GM15510 (cell line): ENCODE data around the gene PGPEP1.

Source experiments
- POLR2A ChIP-seq: IDR thresholded peaks from 3 replicates; pipeline ENCODE4 v1.6.1; 2011; ENCODE audit warnings: borderline replicate concordance; ENCODE audit not compliant: insufficient read length; ENCODE audit errors: extremely low read depth

Gene PGPEP1, protein sequence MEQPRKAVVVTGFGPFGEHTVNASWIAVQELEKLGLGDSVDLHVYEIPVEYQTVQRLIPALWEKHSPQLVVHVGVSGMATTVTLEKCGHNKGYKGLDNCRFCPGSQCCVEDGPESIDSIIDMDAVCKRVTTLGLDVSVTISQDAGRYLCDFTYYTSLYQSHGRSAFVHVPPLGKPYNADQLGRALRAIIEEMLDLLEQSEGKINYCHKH

DNA sequence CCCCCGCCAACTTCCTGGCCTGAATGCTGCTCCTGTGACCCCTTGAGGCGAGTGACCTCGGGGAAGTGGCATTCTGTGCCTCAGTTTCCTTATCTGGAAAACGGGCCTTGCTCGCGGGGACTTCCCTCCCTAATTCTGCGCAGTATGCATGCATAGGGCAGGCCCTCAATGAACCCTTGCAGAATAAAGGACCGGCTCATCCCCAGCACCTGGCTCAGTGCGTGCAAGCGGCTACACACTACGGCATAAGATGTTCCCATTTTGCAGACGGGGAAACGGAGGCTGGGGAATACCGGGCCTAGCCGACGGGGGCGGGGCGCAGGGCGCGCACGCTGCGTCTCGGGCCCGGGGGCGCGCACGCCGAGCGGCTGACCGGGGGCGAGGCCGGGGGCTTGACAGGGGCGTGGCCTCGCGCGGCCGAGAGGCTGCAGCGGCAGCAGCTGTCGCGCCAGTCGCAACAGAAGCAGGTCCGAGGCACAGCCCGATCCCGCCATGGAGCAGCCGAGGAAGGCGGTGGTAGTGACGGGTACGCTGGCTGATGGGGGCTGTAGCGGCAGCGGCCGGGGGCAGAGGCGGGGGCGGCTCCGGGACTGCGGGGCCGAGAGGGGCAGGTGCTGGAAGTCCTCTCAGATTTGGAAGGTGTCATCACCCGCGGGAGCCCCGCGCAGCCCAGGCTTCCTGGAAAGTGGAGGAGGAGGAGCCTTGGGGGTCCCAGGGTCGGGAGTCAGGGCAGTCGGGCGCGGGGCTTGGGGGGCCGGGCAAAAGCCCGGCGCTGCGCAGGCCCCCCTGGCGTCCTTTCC, at the start of gene PGPEP1:
TSS of gene PGPEP1 (plus strand) at position 409 of the 800 bp plus-strand sequence. CDS start at position 493, 84 bp downstream.
- TF ChIP-seq POLR2A, result peak; percentile 83

DNA sequence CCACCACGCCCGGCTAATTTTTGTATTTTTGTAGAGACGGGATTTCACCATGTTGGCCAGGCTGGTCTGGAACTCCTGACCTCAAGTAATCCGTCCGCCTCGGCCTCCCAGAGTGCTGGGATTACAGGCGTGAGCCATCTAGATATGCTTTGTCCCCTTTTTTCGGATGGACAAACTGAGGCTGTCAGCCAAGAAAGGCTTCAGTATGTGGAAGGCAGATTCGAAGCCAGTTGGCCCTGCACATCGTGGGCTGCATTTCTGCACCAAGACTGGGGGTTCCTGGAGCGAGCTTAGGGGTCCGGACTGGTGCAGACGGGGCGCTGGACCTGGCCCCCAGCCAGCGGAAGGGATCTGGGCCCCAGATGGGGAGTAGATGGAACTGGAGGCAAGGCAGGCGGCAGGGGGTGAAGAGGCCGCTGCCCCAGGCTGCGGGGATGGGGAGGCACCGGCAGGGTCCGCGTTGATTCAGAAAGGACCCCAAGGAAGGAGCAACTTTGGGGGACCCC, 49.3 kb upstream of the PGPEP1 start:
- TF ChIP-seq POLR2A, result no peak

DNA sequence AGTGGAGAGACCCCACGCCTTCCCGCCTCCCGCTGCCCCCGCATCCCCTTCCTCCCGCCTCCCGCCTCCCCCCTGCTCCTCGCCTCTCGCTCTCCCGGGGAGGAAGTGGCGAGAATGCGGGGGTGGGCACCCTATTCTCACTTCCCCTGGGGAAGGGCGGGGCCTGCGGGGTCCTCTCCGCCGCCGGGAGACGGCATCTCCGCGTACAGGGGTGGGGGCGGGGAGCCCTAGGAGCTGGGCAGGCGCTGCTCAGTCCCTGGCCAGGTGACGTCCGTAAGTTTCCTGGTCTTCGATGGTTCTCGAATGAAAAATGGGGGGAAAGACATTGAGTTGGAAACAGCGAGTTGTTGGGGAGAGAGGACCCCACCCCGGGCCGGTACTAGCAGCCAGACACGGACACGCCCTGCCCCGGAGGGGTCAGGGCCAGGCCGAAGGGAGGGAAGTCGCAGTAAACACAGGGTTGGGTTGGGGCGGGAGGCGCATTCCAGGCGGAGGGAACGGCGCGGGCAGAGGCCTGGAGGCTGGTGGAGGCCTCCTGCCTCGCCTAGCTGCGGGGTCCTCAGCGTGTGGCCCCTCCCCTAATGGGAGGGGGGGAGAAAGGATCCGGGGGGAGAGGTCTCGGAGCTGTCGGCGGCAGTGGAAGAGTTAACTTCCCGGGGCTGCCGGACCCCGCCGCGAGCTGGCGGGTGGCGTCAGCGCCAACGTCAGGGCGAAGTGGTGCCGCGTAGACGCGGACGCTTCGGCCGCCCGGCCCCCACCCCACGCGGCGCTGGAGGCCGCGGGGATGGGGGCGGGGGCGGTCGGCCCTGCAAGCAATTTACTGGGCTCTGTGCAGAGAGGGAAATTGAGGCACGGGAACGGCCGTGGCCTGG, 48.6 kb upstream of the PGPEP1 start:
- TF ChIP-seq POLR2A, result peak; percentile 43

DNA sequence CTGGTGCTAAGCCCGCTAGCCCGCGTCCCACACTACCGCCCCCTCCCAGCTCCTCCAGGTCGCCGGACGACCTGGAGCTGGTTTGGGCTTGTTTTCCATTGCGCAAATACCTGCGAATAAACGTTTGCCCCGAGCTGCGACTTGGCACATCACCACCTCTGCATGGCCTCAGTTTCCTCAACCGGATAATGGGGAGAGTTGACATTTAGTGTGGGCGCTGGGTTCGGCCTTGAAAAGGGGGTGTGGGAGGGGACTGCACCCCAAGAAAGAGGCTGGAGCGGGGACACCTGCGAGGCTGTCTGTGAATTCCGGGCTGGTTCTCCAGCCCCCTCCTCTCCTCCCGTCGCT, 48.0 kb upstream of the PGPEP1 start:
- no peak for TF ChIP-seq POLR2A

DNA sequence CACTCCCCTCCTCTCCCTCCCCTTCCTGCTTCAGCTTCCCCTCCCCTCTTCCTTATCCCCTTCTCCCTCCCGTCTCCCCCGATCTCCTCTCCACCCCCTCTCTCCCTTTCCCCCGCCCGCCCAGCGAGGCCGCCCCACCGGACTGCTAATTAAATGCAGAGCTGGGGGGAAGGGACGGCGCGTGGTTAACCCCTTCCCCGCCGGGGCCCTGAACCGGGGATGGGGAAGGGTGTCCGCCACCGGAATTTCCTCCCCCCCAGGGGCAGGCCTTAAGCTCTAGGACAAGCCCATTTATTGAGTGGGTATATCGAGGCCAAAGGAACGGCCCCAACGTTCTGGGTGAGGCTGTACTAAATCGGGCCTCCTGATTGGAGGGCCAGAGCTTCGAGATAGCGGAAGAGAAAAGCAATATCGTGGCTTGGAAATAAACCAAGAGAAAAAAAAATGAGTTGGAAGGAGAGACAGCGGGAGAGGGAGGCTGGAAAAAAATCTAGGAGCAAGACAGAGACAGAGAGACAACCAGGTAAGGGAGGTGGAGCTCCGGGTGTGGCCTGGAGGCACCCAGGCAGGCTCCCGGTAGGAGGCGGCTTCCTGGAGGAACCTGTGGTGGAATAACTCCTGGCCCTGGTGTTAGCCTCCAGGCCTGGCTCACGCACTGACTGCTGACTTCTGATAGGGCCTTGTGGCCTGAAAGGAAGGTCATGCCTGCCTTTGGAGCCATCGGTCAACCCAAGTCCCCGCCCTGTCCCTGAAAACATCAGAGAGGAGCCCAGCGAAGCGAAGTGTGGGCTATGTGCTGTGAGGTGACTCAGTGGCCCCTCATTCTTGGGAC, 47.4 kb upstream of the PGPEP1 start:
- peak; percentile 33 for TF ChIP-seq POLR2A

DNA sequence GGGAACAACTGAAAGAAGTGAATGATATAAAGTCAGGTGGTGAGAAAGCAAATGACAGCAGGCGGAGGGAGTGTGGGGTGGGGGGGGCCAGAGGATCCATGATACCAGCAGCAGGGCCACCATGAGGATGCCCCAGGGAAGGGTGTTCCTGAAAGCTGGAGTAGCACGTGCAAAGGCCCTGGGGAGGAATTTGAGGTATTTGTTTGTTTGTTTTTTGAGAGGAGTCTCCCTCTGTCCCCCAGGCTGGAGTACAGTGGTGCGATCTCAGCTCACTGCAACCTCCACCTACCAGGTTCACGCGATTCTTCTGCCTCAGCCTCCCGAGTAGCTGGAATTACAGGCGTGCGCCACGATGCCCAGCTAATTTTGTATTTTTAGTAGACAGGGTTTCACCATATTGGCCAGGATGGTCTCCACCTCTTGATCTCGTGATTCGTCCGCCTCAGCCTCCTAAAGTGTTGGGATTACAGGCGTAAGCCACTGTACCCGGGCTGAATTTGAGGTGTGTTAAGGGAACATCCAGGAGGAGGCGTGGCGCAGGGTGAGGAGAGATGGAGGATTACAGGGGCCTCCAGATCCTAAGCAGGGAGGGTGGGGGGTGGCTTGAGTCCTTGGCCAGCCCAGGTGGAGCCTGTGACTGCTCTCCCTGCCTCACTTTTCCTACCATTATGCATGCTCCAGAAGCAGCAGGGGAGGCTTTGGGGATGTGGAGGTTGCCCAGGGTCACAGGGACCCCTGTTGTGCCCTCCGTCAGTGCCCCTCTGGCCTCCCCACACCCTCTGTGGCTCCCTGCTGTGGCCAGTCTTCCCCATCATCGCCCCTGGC, 46.5 kb upstream of the PGPEP1 start:
- TF ChIP-seq POLR2A, result no peak

DNA sequence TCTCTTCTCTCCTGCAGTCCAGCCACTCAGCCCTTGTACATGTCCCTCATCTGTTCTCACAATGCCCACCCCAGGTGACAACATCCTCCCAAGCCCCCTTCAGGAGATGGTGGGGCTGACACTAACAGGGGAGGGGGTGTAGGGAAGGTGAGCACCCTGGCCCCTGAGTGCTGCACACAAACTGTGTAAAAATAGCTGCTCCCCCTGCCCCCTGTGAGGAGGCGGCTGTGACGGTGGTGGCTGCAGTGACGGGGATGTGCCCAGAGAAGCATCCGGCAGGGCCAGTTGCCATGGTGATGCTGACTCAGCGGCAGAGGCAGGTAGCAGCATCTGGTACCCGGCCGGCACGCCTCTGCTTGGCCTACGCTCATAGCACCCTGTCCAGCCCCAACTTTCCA, 45.9 kb upstream of the PGPEP1 start:
- no peak for TF ChIP-seq POLR2A

DNA sequence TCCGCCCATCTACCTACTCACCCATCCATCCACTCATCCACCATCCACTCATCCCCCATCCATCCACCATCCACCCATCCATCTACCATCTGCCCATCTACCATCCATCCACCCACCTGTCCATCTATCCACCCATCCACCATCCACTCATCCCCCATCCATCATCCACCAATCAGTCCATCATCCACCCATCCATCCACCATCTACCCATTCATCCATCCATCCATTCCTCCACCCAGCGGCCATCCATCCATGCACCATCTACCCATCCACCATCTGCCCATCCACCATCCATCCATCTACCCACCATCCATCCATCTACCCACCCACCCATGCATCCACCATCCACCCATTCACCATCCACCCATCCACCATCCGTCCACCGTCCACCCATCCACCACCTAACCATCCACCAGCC, 45.4 kb upstream of the PGPEP1 start:
- TF ChIP-seq POLR2A, result no peak

DNA sequence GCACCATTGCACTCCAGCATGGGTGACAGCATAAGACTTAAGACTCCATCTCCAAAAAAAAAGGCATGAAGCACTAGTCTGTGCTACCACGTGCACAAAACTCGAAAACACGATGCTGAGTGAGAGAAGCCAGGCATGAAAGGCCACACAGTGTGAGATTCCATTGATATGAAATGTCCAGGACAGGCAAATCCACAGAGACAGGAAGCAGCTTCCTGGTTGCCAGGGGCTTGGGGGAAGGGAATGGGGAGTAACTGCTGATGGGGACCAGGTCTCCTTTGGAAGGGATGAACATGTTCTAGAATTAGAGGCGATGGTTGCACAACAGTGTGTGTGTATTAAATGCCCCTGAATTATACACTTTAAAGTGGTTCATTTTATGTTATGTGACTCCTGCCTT, 43.1 kb upstream of the PGPEP1 start:
- no peak for TF ChIP-seq POLR2A

DNA sequence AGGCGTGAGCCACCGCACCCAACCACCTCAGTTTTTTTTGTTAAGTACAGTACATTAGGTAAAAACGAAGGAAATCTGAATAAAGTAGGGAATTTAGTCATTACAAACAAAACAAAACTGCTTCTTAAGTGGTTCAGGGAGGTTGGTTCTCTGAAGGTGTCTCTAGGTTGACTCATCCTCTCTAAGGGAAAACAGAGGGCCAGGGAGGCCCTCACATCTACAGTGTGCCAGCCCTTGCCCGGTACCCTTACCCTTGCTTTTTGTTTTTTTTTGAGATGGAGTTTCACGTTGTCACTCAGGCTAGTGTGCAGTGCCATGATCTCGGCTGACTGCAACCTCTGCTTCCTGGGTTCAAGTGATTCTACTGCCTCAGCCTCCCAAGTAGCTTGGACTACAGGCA, 41.8 kb upstream of the PGPEP1 start:
- TF ChIP-seq POLR2A, result no peak

DNA sequence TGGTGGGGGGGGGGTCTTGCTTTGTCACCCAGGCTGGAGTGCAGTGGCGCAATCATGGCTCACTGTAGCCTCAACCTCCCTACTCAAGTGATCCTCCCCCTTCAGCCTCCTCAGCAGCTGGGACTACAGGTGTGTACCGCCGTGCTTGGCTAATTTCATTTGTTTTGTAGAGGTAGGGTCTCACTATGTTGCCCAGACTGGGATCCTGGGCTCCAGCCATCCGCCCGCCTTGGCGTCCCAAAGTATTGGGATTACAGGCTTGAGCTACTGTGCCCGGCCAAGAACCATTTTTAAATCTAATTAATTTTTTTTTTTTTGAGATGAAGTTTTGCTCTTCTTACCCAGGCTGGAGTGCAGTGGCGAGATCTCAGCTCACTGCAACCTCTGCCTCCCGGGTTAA, 40.7 kb upstream of the PGPEP1 start:
- no peak for TF ChIP-seq POLR2A

DNA sequence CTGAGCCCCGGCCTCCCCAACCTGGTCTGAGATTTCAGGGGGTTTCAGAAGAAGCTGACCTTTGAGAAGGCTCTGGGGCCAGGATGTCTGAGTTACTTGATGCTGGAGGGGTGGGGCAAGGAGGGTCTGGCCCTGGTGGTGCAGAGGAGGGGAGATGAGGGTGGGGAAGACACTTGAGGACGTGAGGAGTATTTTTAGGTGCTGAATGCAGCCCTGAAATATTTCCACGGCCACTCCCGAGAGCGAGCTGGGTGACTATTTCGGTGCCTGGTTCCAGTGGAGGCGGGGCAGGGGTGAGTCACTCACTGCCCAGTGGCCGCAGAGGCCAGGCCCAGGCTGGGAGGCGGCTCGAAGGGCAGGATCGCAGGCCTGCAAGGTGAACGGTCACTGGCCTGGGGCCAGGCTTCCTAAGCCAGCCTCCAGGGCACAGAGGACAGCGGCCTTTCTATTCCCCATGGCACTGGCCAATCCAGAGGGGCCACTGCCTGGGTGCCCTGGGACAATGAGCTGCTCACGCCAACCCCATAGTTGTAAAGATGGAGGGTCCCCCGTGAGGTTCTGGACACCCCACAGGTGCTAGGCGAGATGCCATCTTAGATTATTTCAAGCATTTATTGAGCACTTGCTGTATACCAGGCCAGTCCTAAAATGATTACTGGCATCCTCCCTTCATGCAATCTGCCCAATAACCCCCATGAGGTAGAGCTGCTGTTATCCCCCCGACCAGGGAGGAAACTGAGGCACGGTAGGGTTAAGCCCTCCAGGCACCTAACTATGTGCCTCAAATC, 39.3 kb upstream of the PGPEP1 start:
- TF ChIP-seq POLR2A, result no peak

DNA sequence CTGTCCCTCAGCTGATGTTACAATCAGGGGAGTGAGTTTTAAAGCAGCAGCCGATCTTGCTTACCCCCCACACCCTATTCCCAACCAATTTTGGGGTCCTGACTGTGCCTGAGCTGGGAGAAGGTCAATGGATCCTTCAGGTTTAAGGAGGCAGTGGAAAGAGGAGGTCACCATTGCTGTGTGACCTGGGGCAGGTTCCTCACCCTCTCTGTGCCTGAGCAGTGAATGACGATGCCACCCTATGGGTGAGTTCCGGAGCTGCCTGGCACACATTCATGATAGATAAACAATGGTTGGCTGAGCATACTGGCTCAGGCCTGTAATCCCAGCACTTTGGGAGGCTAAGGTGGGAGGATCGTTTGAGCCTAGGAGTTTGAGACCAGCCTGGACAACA, 38.7 kb upstream of the PGPEP1 start:
- TF ChIP-seq POLR2A, result no peak
